ENCODE results near the gene NID1.

GRCh38 chr1:235948774-235949427 is 116.0 kb downstream of the NID1 start:
- no peak for TF ChIP-seq CTCF (IDR thresholded peaks at IDR 0.05; ENCODE audit: insufficient read depth, low read length)
- no peak for TF ChIP-seq REST (IDR thresholded peaks at IDR 0.05; ENCODE audit: insufficient replicate concordance, low read depth)
- no peak for TF ChIP-seq POLR2AphosphoS5 (IDR thresholded peaks at IDR 0.05; ENCODE audit: low read depth)

Data from HL-60 (cell line).